Smooth muscle cell (in vitro differentiated cells): ENCODE measurements around the gene FAM200B. TPM values are rescaled to one million over a fixed set of nuclear protein-coding genes. Genes with fewer than 3 reads are reported as not detected.

Experiments
- DNase-seq: peaks from one replicate; lab custom pipeline; 2025; ENCODE audit not compliant: unreplicated experiment; lab: John Stamatoyannopoulos, UW
- H2AFZ ChIP-seq: fragments of 200-600 bp; sonication (generic); 2 replicates; pipeline ENCODE4 v1.6.0; 2016; ENCODE audit warnings: antibody characterized with exemption, low read depth, mild to moderate bottlenecking
- H3F3A ChIP-seq: fragments of 200-600 bp; sonication (generic); 2 replicates; pipeline ENCODE4 v1.6.0; 2017; ENCODE audit warnings: antibody characterized with exemption, low read depth
- H3K27ac ChIP-seq: fragments of 200-600 bp; sonication (generic); 2 replicates; pipeline ENCODE4 v1.5.1; 2016; ENCODE audit warnings: low read depth, mild to moderate bottlenecking
- H3K27me3 ChIP-seq: fragments of 200-600 bp; sonication (generic); 2 replicates; pipeline ENCODE4 v1.6.1; 2016; ENCODE audit warnings: low read depth, mild to moderate bottlenecking
- H3K36me3 ChIP-seq: fragments of 200-600 bp; sonication (generic); 2 replicates; pipeline ENCODE4 v1.5.1; 2016; ENCODE audit warnings: low read depth
- H3K4me1 ChIP-seq: fragments of 200-600 bp; sonication (generic); 2 replicates; pipeline ENCODE4 v1.5.1; 2016; ENCODE audit warnings: low read depth
- H3K4me2 ChIP-seq: fragments of 200-600 bp; sonication (generic); 2 replicates; pipeline ENCODE4 v1.6.0; 2016; ENCODE audit warnings: mild to moderate bottlenecking
- H3K4me3 ChIP-seq: fragments of 200-600 bp; sonication (generic); 2 replicates; pipeline ENCODE4 v1.5.1; 2016; ENCODE audit warnings: mild to moderate bottlenecking
- H3K79me2 ChIP-seq: fragments of 200-600 bp; sonication (generic); 2 replicates; pipeline ENCODE4 v1.6.0; 2016; ENCODE audit warnings: low read depth, mild to moderate bottlenecking
- H3K9ac ChIP-seq: fragments of 200-600 bp; sonication (generic); 2 replicates; pipeline ENCODE4 v1.6.0; 2016; ENCODE audit warnings: low read depth
- H3K9me3 ChIP-seq: fragments of 200-600 bp; sonication (generic); replicated peaks from 2 replicates; pipeline ENCODE4 v1.5.1; 2016; ENCODE audit warnings: low read depth
- H4K20me1 ChIP-seq: fragments of 200-600 bp; sonication (generic); 2 replicates; pipeline ENCODE4 v1.6.0; 2016; ENCODE audit warnings: low read depth
- WGBS: methylation state at CpG from one replicate; pipeline ENCODE4 v1.1.7; 2016; ENCODE audit warnings: low lambda C conversion rate; 5-methylcytosine and 5-hydroxymethylcytosine counted together
- polyA plus RNA-seq: library from polyadenylated mRNA; unstranded; fragments of >200 nt; fragmentation: Nextera tagmentation; extraction: Ambion mirVana; gene quantifications from 2 replicates; pipeline ENCODE4 v1.2.1, GENCODE V29; 2016
- total RNA-seq: library from RNA; depleted of rRNA; stranded (reverse); fragments of >200 nt; gene quantifications from 2 replicates; pipeline ENCODE4 v1.2.3, GENCODE V29; 2014
- TF ChIP-seq, protein P1 (sequence below): fragments of 200-600 bp; sonication (generic); IDR thresholded peaks from 2 replicates; pipeline ENCODE4 v1.5.1; 2017; ENCODE audit warnings: borderline replicate concordance, mild to moderate bottlenecking, antibody characterized with exemption; ENCODE audit not compliant: insufficient read depth, poor library complexity, severe bottlenecking

Gene FAM200B
- total and polyA plus RNA-seq, 2 experiments from 2014 or later, result 24.1 to 49.8 TPM

DNA sequence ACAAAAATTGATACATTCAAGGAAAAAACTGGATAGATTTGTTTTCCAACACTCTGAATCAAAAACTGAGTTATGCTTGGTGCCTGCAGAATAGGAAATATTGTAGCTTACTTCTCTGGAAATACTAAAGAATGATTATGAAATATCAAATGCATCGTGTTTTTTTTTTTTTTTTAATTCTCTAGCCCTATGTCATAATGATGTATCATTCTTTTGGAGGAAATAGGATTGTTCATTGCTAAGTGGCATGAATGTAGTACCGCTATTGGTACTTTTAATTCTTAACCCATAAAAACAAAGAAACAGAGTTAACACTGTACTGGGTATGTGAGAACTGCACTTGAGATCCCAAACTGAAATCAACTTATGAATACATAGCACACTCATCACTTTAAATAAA is 7.6 kb upstream of the FAM200B start:
- Histone ChIP-seq H2AFZ (no peak overlapping the region), H3K4me2 (no peak overlapping the region), H3K9me3 (no peaks in the 10 kb centered on the region), H3K4me3 (no peak overlapping the region), H3K27me3 (no peaks in the 10 kb centered on the region), H3K4me1 (peaks cover 9% of the 10 kb centered on the region), H3F3A (peaks cover under 1% of the 10 kb centered on the region), H3K79me2 (peaks cover 77% of the 10 kb centered on the region), H3K9ac (no peak overlapping the region), H3K36me3 (no peaks in the 10 kb centered on the region), H3K27ac (no peak overlapping the region), H4K20me1 (no peaks in the 10 kb centered on the region)
- WGBS, result 93% methylated on average over 2 of the region's 2 CpGs
- TF ChIP-seq, protein P1, sequence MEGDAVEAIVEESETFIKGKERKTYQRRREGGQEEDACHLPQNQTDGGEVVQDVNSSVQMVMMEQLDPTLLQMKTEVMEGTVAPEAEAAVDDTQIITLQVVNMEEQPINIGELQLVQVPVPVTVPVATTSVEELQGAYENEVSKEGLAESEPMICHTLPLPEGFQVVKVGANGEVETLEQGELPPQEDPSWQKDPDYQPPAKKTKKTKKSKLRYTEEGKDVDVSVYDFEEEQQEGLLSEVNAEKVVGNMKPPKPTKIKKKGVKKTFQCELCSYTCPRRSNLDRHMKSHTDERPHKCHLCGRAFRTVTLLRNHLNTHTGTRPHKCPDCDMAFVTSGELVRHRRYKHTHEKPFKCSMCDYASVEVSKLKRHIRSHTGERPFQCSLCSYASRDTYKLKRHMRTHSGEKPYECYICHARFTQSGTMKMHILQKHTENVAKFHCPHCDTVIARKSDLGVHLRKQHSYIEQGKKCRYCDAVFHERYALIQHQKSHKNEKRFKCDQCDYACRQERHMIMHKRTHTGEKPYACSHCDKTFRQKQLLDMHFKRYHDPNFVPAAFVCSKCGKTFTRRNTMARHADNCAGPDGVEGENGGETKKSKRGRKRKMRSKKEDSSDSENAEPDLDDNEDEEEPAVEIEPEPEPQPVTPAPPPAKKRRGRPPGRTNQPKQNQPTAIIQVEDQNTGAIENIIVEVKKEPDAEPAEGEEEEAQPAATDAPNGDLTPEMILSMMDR, result no peak
- DNase-seq, result no peak

DNA sequence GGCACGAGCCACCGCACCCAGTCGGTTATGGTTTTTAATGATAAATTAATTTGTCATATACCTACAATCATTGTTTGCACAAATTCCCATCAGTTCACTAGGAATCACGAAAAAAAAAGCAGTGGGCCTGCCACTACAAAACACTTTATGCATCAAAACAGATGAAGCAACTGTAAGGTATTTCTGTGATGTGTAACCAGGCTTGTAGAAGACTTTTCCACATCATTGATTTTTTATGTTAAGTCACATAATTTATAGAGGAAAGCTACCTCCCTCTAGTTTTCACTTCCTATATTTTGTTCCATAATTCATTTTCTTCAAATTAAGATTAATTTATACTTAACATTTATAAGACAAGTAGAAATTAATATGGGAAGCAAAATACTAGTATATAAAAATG is 6.7 kb upstream of the FAM200B start:
- no peaks in the 10 kb centered on the region for H3K36me3 ChIP-seq
- H3K27me3 ChIP-seq, result no peaks in the 10 kb centered on the region
- no peaks in the 10 kb centered on the region for H3K9me3 ChIP-seq
- H3K4me1 ChIP-seq, result peaks cover 17% of the 10 kb centered on the region
- H4K20me1 ChIP-seq, result no peaks in the 10 kb centered on the region
- H3K79me2 ChIP-seq, result peaks cover 78% of the 10 kb centered on the region
- H3K4me3 ChIP-seq, result no peak overlapping the region
- no peak overlapping the region for H3K4me2 ChIP-seq
- TF ChIP-seq, protein P1, result no peak
- H3K9ac ChIP-seq, result no peak overlapping the region
- 96% methylated on average over 4 of the region's 4 CpGs for WGBS
- no peak for DNase-seq
- no peak overlapping the region for H3K27ac ChIP-seq
- no peak overlapping the region for H2AFZ ChIP-seq
- H3F3A ChIP-seq, result no peaks in the 10 kb centered on the region

DNA sequence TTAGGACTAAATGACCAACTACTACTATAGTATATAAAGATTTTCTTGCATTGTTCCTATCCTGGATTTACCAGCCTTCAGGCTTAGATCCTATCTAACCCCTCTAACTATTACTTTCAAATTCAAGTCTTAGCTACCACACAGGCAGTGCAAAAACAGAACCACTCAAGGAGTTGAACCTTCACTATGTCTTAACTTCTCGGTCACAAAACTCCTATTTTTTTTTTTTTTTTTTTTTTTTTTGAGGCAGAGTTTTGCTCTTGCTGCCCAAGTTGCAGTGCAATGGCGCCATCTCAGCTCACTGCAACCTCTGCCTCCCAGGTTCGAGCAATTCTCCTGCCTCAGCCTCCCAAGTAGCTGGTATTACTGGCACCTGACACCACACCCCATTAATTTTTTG is 6.3 kb upstream of the FAM200B start:
- Histone ChIP-seq H3K9ac (no peak overlapping the region), H3K36me3 (no peaks in the 10 kb centered on the region), H3K27ac (no peak overlapping the region), H3K4me2 (no peak overlapping the region), H3K4me1 (peaks cover 19% of the 10 kb centered on the region), H3K9me3 (no peaks in the 10 kb centered on the region), H2AFZ (no peak overlapping the region), H3F3A (no peaks in the 10 kb centered on the region), H3K4me3 (no peak overlapping the region), H3K27me3 (no peaks in the 10 kb centered on the region), H4K20me1 (no peaks in the 10 kb centered on the region), H3K79me2 (peaks cover 79% of the 10 kb centered on the region)
- DNase-seq, result no peak
- TF ChIP-seq, protein P1, result no peak
- 93% methylated on average over 3 of the region's 3 CpGs for WGBS

DNA sequence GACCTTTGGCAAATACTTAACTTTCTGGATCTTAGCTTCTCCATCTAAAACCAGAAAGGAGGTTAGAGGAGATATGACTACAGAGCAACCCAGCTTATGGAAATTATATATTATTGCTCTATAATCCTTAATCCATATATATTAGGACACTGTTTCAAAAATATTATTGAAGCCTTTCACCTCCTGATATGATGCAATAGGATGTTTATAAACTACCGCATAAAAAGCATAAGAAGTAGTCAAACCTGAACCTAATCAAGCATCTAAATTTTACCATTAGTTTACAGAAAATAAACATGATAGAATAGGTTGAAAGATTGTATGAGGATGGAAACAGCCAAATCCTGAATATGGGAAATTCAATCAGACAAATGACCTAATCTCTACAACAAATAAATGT is 5.6 kb upstream of the FAM200B start:
- 95% methylated on average over 1 of the region's 1 CpG for WGBS
- Histone ChIP-seq H3K4me2 (no peak overlapping the region), H3K27ac (no peak overlapping the region), H2AFZ (no peak overlapping the region), H3K27me3 (no peaks in the 10 kb centered on the region), H4K20me1 (no peaks in the 10 kb centered on the region), H3K9me3 (no peaks in the 10 kb centered on the region), H3K36me3 (no peaks in the 10 kb centered on the region), H3K4me1 (peaks cover 19% of the 10 kb centered on the region), H3K79me2 (peaks cover 86% of the 10 kb centered on the region), H3K9ac (no peak overlapping the region), H3F3A (no peaks in the 10 kb centered on the region), H3K4me3 (no peak overlapping the region)
- DNase-seq, result no peak
- TF ChIP-seq, protein P1, result no peak
